ENCODE results near the gene SEC22A.

The SEC22A gene

DNA sequence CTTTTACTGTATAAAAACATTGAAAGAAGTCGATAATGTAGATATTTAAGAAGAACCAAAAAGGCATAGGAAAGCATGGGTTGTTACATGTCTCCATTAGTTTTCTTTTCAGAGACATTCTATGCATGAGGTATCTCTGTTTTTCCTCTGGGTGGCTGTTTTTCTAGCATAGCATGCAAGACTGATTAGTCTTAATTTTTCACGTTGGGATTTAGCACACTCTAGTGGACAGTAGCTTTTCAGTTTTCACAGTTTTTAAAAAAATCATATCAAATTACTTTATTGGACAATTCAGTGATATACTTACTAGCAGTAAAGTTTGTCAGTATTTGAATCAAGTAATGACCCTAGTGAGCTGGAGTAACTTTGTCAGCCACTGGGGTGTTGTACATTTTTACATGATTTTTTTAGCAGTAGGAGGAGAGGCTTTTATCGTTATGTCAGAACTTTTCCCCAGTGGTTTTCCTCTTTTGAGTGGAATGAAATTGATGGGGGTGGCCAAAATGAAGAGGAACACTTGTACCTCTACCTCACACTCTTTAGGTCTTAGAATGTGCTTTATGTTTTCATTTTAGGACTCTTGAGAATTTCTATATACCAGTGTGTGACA, 57.2 kb downstream of the SEC22A start:
- Histone ChIP-seq H3K4me3 (ENCODE audit: insufficient read depth, low read depth, low read length, poor library complexity, severe bottlenecking) (no peak overlapping the region), H3K27ac (ENCODE audit: insufficient read depth, low read length, poor library complexity, severe bottlenecking) (no peak overlapping the region), H3K27me3 (replicated peaks; ENCODE audit: control insufficient read depth, insufficient read depth, low read length, poor library complexity, severe bottlenecking) (no peaks in the 10 kb centered on the region), H3K36me3 (ENCODE audit: control insufficient read depth, insufficient read depth, low read length) (no peaks in the 10 kb centered on the region), H3K9me3 (ENCODE audit: control insufficient read depth, low read length) (no peaks in the 10 kb centered on the region), H3K4me1 (ENCODE audit: control insufficient read depth, insufficient read depth, low read length, poor library complexity, severe bottlenecking) (no peaks in the 10 kb centered on the region)
- DNase-seq: no peak

DNA sequence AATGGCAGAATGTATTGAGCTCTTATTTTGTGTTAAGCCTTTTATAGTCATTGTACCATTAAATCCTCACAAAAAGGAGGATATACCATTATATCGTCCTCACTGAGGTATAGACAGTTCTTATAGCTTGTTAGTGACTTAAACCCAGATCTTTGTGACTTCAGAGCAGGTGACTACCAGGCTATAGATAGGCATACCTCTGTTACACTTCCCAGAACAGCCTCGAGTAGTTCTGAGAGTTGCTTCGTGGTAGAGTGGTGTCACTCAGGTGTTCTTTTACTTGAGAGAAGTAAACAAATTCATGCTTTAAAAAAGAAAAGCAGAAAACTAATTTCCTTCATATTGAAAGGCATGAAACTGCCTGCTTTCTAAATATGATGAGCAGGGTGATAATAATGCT, 59.9 kb downstream of the SEC22A start:
- Histone ChIP-seq H3K27ac (ENCODE audit: insufficient read depth, low read length, poor library complexity, severe bottlenecking) (no peak overlapping the region), H3K4me1 (ENCODE audit: control insufficient read depth, insufficient read depth, low read length, poor library complexity, severe bottlenecking) (no peaks in the 10 kb centered on the region), H3K9me3 (ENCODE audit: control insufficient read depth, low read length) (no peaks in the 10 kb centered on the region), H3K27me3 (replicated peaks; ENCODE audit: control insufficient read depth, insufficient read depth, low read length, poor library complexity, severe bottlenecking) (no peaks in the 10 kb centered on the region), H3K4me3 (ENCODE audit: insufficient read depth, low read depth, low read length, poor library complexity, severe bottlenecking) (no peak overlapping the region), H3K36me3 (ENCODE audit: control insufficient read depth, insufficient read depth, low read length) (no peaks in the 10 kb centered on the region)
- DNase-seq: no peak

DNA sequence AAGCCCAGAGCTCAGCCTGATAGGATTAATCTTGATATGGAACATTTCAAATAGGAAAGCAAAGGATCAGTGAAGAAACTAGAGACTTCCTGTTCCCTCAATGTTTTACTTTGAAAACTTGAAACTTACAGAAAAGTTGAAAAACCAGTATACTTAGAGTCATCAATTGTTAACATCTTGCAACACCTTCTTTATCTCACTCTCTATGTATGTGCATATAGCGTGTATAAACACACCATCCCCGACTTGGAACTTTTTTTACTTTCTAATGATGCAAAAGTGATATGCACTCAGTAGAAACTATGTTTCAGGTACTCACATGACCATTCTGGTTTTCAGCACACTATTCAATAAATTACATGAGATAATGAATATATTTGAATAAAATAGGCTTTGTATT, 60.5 kb downstream of the SEC22A start:
- Histone ChIP-seq H3K4me1 (ENCODE audit: control insufficient read depth, insufficient read depth, low read length, poor library complexity, severe bottlenecking) (no peaks in the 10 kb centered on the region), H3K4me3 (ENCODE audit: insufficient read depth, low read depth, low read length, poor library complexity, severe bottlenecking) (no peak overlapping the region), H3K27me3 (replicated peaks; ENCODE audit: control insufficient read depth, insufficient read depth, low read length, poor library complexity, severe bottlenecking) (no peaks in the 10 kb centered on the region), H3K9me3 (ENCODE audit: control insufficient read depth, low read length) (no peaks in the 10 kb centered on the region), H3K27ac (ENCODE audit: insufficient read depth, low read length, poor library complexity, severe bottlenecking) (no peak overlapping the region), H3K36me3 (ENCODE audit: control insufficient read depth, insufficient read depth, low read length) (no peaks in the 10 kb centered on the region)
- no peak for DNase-seq

DNA sequence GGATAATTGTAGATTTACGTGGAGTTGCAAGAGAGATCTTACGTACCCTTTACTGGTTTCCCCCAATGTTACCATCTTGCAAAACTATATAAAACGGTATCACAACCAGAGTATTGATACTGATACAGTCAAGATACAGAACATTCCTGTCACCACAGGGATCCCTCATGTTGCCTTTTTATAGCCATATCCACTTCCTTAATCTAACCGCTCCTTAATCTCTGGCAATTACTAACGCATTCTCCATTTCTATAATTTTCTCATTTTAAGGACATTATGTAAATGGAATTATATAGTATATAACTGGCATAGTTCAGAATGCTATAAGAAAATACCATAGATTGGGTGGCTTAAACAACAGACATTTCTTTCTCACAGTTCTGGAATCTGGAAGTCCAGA, 61.1 kb downstream of the SEC22A start:
- H3K9me3 ChIP-seq (ENCODE audit: control insufficient read depth, low read length): no peaks in the 10 kb centered on the region
- H3K4me1 ChIP-seq (ENCODE audit: control insufficient read depth, insufficient read depth, low read length, poor library complexity, severe bottlenecking): no peaks in the 10 kb centered on the region
- H3K27ac ChIP-seq (ENCODE audit: insufficient read depth, low read length, poor library complexity, severe bottlenecking): no peak overlapping the region
- H3K4me3 ChIP-seq (ENCODE audit: insufficient read depth, low read depth, low read length, poor library complexity, severe bottlenecking): no peak overlapping the region
- no peaks in the 10 kb centered on the region for H3K27me3 ChIP-seq (replicated peaks; ENCODE audit: control insufficient read depth, insufficient read depth, low read length, poor library complexity, severe bottlenecking)
- no peak for DNase-seq
- H3K36me3 ChIP-seq (ENCODE audit: control insufficient read depth, insufficient read depth, low read length): no peaks in the 10 kb centered on the region

DNA sequence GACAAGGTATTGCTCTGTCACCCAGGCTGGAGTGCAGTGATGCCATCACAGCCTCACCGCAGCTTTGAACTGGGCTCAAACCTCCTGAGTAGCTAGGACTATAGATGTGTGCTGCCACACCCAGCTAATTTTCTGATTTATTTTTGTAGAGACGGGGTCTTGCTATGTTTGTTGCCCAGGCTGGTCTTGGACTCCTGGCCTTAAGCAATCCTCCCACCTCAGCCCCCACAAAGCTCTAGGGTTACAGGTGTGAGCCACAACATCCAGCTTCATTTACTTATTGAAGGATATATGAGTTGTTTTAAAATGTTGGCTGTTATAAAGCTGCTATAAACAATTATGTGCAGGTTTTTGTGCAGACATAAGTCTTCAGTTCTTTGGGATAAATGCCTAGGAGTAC, 62.2 kb downstream of the SEC22A start:
- Histone ChIP-seq H3K27ac (ENCODE audit: insufficient read depth, low read length, poor library complexity, severe bottlenecking) (no peak overlapping the region), H3K4me1 (ENCODE audit: control insufficient read depth, insufficient read depth, low read length, poor library complexity, severe bottlenecking) (no peaks in the 10 kb centered on the region), H3K9me3 (ENCODE audit: control insufficient read depth, low read length) (no peaks in the 10 kb centered on the region), H3K27me3 (replicated peaks; ENCODE audit: control insufficient read depth, insufficient read depth, low read length, poor library complexity, severe bottlenecking) (no peaks in the 10 kb centered on the region), H3K36me3 (ENCODE audit: control insufficient read depth, insufficient read depth, low read length) (peaks cover 5% of the 10 kb centered on the region), H3K4me3 (ENCODE audit: insufficient read depth, low read depth, low read length, poor library complexity, severe bottlenecking) (no peak overlapping the region)
- DNase-seq: no peak

DNA sequence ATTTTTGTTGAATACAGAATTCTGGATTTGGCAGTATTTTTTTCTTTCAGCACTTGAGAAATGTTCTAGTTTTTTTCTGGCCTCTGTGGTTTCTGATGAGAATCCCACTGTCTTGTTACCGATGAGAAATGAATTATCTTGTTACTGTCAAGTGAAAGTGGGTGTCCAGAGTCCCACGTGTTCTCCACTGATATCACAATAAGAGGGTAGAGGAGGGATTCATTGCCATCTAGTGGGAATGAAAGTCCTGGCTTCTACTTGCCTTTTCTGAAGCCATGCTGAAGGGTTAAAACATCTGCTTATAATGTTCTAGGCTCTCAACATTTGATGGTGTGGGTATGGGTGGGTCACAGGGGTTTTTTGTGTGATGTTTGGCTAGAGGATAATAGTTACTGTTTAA, 66.1 kb downstream of the SEC22A start:
- no peak for DNase-seq
- no peaks in the 10 kb centered on the region for H3K4me1 ChIP-seq (ENCODE audit: control insufficient read depth, insufficient read depth, low read length, poor library complexity, severe bottlenecking)
- H3K36me3 ChIP-seq (ENCODE audit: control insufficient read depth, insufficient read depth, low read length): peaks cover 5% of the 10 kb centered on the region
- no peaks in the 10 kb centered on the region for H3K27me3 ChIP-seq (replicated peaks; ENCODE audit: control insufficient read depth, insufficient read depth, low read length, poor library complexity, severe bottlenecking)
- H3K27ac ChIP-seq (ENCODE audit: insufficient read depth, low read length, poor library complexity, severe bottlenecking): no peak overlapping the region
- no peaks in the 10 kb centered on the region for H3K9me3 ChIP-seq (ENCODE audit: control insufficient read depth, low read length)
- no peak overlapping the region for H3K4me3 ChIP-seq (ENCODE audit: insufficient read depth, low read depth, low read length, poor library complexity, severe bottlenecking)

DNA sequence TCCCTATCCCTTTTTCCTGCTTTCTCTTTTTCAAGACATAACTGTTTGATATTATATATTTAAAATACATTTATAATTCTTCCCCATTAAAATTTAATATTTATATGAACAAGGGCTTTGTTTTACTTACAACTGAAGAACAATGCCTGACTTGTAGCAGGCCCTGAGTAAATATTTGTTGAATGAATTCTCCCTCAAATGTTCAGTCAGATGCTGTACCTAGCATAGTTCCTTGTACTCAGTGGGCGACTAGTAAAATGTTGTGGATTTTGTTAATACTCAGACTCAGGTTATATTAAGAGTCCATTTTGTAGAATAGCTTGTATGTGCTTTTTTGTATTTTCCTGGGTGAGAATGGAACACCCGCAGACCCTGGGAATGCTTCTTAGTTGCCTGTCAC, 69.1 kb downstream of the SEC22A start:
- no peaks in the 10 kb centered on the region for H3K4me1 ChIP-seq (ENCODE audit: control insufficient read depth, insufficient read depth, low read length, poor library complexity, severe bottlenecking)
- DNase-seq: no peak
- peaks cover 5% of the 10 kb centered on the region for H3K36me3 ChIP-seq (ENCODE audit: control insufficient read depth, insufficient read depth, low read length)
- H3K4me3 ChIP-seq (ENCODE audit: insufficient read depth, low read depth, low read length, poor library complexity, severe bottlenecking): no peak overlapping the region
- no peaks in the 10 kb centered on the region for H3K9me3 ChIP-seq (ENCODE audit: control insufficient read depth, low read length)
- H3K27ac ChIP-seq (ENCODE audit: insufficient read depth, low read length, poor library complexity, severe bottlenecking): no peak overlapping the region
- no peaks in the 10 kb centered on the region for H3K27me3 ChIP-seq (replicated peaks; ENCODE audit: control insufficient read depth, insufficient read depth, low read length, poor library complexity, severe bottlenecking)

DNA sequence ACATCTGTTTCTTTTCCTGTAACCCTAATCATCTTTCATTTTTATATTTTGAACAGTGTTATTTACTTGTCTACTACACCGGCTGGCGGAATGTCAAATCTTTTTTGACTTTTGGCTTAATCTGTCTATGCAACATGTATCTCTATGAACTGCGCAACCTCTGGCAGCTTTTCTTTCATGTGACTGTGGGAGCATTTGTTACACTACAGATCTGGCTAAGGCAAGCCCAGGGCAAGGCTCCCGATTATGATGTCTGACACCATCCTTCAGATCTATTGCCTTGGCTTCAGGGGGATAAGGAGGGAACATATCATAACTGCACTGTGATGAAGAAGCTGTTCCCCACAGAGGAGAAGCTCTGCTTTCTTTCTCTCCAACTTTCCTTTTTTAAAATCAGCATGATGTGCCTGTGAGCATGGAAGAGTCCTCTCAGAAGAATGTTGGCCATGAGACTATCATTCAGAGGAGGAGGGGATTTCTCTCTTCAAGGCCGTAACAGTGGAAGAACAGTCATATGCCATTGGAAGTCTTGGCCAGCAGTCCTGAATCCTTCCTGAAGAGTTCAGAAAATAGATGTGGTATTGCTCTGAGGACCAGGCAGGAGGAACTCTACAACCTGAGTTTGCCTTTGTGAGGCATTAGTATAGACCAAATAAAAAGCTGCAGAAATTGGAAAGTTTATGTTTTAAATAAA, 69.9 kb downstream of the SEC22A start:
- H3K9me3 ChIP-seq (ENCODE audit: control insufficient read depth, low read length): no peaks in the 10 kb centered on the region
- no peak for DNase-seq
- H3K4me3 ChIP-seq (ENCODE audit: insufficient read depth, low read depth, low read length, poor library complexity, severe bottlenecking): no peak overlapping the region
- peaks cover 5% of the 10 kb centered on the region for H3K36me3 ChIP-seq (ENCODE audit: control insufficient read depth, insufficient read depth, low read length)
- no peaks in the 10 kb centered on the region for H3K27me3 ChIP-seq (replicated peaks; ENCODE audit: control insufficient read depth, insufficient read depth, low read length, poor library complexity, severe bottlenecking)
- H3K4me1 ChIP-seq (ENCODE audit: control insufficient read depth, insufficient read depth, low read length, poor library complexity, severe bottlenecking): no peaks in the 10 kb centered on the region
- H3K27ac ChIP-seq (ENCODE audit: insufficient read depth, low read length, poor library complexity, severe bottlenecking): no peak overlapping the region

DNA sequence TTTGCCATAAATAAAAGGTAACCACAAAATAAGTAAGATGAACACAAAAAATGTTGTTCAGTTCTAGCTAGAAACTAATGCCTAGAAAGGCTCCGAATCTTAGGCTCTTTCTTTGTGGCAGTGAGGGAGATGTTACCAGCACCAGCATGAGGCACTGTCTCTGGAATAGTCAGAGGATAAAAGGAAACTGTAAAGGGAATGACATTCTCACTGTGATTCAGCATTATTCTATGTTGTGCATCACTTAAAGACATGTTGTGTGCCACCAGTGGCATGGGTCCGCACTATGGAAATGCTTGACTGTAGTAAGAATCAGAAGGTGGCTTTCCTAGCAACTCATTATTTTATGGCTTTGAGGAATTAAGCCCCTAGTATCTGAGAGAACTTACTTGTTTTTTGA, 70.8 kb downstream of the SEC22A start:
- H3K36me3 ChIP-seq (ENCODE audit: control insufficient read depth, insufficient read depth, low read length): peaks cover 5% of the 10 kb centered on the region
- no peak for DNase-seq
- H3K4me1 ChIP-seq (ENCODE audit: control insufficient read depth, insufficient read depth, low read length, poor library complexity, severe bottlenecking): no peaks in the 10 kb centered on the region
- H3K9me3 ChIP-seq (ENCODE audit: control insufficient read depth, low read length): no peaks in the 10 kb centered on the region
- no peak overlapping the region for H3K27ac ChIP-seq (ENCODE audit: insufficient read depth, low read length, poor library complexity, severe bottlenecking)
- no peaks in the 10 kb centered on the region for H3K27me3 ChIP-seq (replicated peaks; ENCODE audit: control insufficient read depth, insufficient read depth, low read length, poor library complexity, severe bottlenecking)
- no peak overlapping the region for H3K4me3 ChIP-seq (ENCODE audit: insufficient read depth, low read depth, low read length, poor library complexity, severe bottlenecking)

DNA sequence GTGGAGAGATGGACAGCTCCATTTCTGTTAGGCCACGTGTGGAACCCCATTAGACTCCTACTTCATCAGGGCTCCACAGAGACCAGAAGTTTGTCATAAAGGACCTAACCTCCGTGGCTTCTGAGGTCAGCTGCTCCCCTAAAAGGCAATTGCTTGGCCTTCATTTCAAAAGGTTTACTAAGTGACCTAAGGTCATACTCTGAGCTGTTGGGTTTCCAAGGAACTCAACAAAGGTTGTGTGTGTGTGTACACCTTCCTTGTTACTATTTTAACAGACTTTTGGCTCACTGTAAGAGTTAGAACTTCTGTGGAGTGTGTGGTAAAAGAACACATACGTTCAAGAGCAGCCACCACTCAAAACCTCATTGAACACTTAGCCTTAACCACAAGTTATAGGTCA, 73.9 kb downstream of the SEC22A start:
- Histone ChIP-seq H3K4me1 (ENCODE audit: control insufficient read depth, insufficient read depth, low read length, poor library complexity, severe bottlenecking) (no peaks in the 10 kb centered on the region), H3K27ac (ENCODE audit: insufficient read depth, low read length, poor library complexity, severe bottlenecking) (no peak overlapping the region), H3K9me3 (ENCODE audit: control insufficient read depth, low read length) (no peaks in the 10 kb centered on the region), H3K4me3 (ENCODE audit: insufficient read depth, low read depth, low read length, poor library complexity, severe bottlenecking) (no peak overlapping the region), H3K27me3 (replicated peaks; ENCODE audit: control insufficient read depth, insufficient read depth, low read length, poor library complexity, severe bottlenecking) (no peaks in the 10 kb centered on the region), H3K36me3 (ENCODE audit: control insufficient read depth, insufficient read depth, low read length) (no peaks in the 10 kb centered on the region)
- DNase-seq: no peak
